Inflammatory macrophage treated with lipopolysaccharide for 1 hour (primary cell): ENCODE measurements around the gene RHEX.
"Not testable (repeated sequence)": the region's sequence is repeated elsewhere in the genome, so short reads cannot be mapped to it uniquely, and the experiment has no call there.

ENCODE experiments used
- DNase-seq, 2 donors: peaks; one replicate each; pipeline ENCODE4 v3.0.0-alpha.2; 2020 to 2022

The RHEX gene

DNA sequence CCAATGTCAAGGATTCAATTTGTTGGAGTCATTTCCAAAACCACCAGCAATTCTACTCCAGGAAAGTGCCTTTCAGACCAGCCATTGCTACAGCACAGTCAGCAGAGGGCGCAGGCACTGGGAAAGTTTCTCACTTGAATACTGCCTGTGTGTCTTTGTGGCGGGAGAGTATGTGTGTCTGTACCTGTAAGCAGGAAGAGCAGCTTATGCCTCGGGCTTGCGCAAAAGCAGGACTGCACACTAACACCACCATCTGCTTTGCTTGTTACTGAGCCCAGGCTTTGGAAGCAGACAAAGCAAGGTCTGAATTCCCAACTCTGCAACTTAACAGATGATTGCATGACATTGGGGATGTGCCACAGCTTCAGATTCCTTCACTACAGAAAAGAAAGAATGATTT, 22.3 kb upstream of the RHEX start:
- DNase-seq = peak; percentile 45 to 65

DNA sequence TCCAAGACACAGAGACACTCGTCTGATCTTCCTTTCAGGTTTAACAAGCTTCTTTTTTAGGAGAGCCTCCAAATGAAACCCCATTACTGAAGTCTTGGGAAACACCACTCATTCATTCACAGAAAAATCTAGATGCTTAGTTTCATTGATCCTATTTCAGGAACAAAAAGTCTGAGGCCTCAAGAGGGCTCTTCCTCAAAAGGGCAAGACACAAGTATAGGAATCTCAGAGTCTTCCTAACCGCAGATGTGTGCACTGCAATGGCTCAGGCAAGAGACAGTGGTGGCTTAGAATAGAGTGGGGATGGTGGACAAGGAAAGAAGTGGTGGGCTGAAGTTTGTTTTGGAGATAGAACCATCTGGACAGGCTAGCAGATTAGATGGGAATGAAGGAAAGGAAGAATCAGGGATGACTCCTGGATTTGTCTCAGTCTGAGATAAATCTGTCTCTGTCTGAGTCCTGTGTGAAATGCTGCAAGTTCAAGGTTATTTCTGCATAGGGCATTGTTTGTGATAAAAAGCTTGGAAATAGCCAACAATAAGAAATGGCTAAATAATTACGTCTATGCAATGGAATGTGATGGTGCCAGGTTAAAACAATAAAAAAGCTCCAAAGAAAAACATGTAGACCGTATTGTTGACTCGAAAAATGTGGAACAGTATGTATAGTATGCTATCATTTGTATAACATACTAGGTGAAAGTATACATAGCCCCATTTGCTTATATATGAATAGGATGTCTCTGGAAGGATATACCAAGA, 20.4 kb upstream of the RHEX start:
- peak; percentile 26 to 46 for DNase-seq

DNA sequence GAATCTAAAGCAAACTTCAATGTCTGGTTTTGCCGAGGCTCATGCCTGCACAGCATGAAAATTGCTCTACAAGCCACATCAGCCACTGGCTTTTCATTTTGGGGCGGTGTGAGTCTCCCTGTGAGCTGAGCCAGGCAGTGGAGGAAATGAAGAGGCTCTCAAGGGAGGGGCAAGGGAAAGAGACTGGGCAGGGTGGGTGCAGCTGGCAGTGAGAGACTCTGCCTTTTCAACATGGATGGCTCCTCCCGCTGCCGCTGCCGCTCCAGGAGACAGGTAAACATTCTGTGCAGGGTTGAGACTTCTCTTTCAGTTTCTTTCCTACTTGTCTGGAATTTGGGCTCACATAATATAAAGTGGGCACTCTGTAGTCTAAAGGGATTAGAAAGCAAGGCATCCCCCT, 17.9 kb upstream of the RHEX start:
- DNase-seq = no peak

DNA sequence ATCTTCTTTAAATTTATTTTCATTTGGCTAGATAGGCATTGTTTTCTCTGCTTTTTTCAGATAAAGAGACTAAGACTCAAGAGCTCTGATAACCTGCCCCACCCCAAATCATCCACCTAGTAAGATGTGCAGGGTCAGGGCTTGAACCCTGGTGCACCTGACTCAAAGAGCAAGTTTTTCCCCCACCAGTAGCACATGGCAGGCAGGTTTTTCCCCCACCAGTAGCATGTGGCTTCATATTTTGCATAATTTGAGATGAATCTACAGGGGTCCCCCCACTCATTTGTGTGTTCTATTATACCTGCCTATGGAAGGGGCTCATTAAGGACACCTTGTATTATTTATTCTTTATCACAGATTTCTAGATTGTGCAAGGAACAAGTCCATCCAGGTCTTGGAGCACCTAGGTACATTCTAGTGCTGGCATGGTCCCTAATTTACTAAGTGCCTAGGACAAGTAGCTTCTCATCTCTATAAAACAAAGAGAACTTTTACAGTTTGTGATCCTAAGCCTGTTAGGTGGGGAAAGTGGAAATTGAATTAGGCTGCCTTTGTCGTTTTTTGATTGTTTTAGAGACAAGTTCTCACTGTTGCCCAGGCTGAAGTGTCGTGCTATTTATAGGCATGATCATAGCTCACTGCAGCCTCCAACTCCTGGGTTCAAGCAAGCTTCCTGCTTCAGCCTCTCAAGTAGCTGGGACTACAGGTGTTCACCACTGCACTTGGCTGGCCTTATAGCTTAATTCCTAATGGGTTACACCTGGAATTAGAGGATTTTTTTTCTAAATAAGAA, 16.1 kb upstream of the RHEX start:
- DNase-seq = no peak

DNA sequence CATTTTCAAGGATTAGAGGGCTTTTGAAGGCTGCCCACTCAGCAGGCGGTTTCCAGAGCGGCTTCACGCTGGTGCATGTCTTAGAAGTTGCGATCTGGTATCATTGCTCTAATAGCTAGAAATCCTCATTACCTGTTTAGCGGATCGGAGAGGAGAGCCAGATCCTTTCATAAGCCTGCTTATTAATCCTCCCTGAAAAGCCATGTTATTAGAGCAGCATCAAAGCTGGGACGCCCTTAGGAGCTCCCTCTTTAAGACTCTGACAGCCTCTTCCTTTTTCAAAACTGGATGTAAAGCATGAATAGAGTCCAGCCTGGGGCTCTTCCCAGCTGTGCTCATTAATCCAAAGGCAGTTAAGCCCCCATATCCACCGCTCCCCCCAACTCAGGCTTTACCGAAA, 15.4 kb upstream of the RHEX start:
- DNase-seq = no peak

DNA sequence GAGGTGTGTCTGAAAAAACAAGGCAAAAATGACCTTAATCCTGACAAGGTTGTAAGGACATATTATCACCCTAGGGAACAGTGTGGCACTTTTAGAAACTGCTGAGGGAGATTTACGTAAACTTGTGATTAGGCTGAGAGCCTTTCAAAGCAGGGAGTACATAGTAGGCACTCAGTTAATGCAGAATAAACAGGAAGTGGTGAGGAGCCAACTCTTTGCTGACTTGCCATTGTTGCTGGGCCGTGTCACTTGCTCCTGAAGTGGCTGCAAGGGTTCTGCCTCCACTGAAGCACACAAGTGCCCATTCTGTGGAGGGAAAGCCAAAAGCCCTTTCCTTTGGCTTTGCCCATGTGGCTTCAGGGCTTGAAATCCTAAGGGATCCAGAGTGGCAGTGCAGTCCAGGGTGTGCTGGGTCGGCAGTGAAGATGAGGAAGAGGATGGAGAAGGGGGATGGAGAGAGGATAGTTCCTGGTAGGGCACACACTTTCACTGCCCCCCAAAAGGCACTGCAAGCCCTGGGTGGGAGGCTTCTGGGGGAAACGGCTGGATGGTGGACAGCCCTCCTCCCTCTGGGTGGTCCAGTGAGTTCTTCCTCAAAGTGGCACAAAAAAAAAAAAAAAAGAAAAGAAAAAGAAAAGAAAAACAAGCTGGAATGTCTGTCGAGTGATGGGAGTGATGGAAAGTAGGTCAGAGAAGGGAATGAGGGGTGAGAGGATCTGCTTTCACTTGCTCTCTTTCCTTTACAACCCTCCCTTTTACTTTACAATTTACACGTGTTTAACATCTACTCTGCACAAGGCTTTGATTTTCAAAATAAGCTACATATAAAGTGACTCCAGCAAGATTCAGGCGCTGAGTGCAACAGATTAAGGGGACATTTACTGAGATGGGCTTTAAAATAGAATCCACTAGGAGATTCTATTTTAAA, 13.7 kb upstream of the RHEX start:
- no peak for DNase-seq

DNA sequence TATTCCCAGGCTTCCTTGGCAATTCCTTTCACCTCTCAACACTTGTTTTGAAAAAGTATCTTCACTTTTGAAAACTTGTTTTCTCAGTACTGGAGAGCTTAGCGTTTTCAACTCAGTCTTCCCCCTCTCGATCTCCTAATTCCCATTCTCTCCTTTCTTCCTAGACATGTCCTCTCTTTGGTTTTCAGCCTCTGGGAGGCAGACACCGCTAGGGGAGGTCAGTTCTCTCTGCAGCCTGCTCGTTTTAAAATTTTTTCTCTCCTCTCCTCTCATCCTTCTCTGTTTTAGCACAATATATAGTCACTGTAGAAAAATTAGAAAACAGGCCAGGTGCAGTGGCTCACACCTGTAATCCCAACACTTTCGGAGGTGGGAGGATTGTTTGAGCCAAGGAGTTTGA, 12.6 kb upstream of the RHEX start:
- no peak for DNase-seq

DNA sequence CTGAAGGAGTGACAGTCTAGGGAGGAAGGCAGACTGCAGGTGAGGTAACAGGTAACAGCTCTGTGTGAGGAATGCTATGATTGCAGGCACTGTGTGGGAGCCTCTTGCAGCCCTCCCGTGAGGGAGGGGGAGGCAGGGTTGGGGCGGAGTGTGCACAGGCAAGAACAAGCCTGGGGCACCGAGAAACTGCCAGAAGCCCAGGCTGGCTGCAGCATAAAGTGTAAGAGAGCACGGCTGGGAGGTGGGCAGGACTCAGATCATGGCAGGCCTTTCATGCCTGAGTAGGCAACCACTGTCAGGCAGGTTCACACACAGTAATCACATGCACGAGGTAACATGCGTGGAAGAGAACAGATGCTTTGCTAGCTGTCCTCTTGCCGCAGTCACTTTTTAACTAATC, 11.3 kb upstream of the RHEX start:
- DNase-seq = no peak

DNA sequence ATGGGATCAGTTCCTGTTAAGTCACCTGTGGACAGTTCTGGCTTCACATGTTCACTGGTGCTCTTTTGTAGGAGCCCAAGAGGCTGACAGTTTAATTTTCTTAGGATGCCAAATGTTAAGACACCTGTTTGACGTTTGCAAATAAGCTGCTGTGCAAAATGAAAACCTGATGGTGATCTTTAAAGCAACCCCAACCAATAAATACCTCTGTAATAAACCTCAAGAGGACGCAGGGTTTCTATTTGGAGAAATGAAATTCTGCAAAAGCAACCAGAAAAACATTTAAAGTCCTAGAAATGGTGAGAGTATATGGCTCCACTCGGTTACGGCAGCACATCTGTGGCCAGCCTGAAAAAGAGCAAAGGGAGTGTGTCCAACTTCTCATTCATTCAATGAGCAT, 5.7 kb upstream of the RHEX start:
- no peak for DNase-seq

DNA sequence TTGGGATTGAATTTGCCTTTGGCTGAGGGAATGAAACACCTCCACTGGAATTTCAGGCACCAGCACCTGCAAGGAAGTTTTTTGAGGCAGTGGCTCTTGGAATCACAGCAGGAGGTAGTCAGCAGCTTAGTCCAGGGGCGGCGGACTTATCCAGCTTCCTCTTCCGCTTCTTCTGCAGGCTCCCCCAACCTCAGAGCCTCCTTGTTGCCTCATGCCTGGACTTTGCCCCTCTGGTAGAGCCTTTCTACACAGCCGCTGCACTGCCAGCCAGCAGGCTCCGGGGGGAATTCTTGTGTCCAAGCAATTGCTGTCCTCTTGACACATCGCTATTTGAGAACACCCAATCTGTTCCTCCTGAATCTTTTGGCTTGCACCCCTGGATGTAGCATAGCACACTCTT, 4.4 kb upstream of the RHEX start:
- peak; percentile 65 to 66 for DNase-seq

DNA sequence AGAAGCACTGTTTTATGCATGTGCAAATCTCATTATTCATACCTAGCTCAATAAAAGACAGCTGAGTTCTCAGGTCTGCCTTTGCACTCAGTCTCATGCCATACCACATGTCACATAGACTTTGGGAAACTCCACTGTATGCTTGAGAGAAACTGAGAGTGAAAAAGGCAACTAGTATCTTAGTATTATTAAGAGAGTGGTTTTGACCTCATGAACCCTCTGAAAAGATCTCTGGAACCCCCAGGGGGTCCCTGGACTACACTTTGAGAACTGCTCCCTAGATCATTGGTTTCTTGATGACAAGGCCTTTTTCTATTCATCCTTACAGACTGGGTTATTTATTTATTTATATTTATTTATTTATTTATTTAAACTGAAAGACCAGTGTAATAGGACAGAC, 3.7 kb upstream of the RHEX start:
- no peak for DNase-seq

DNA sequence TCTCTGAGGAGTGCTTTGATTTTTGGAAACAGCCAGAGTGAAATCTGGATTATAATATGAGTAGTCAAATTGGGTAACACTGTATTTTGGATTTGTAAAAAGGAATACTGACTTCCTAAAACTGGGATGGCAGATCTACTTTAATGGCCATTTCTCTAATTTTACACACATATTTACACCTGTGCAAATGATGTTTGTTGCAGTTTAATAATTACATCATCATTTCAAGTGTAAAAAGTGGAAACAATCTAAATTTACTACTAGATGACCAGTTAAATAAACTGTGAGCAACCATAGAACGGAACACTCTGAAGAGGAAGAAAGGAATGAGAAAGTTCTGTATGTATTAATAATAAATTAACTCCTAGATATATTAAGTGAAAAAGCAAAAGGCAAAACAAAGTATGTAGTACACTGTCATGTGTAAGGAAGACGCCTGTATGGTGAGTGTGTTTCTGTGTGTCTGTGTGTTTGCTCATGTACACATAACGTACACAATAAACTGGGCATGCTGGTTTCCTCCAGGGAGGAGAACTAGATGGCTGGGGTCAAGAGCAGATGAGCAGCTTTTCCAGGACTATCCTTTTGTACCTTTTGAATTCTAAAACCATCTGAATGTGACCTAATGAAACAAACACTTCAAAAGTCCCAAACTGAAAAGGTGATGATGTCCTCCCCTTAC, 2.9 kb upstream of the RHEX start:
- no peak for DNase-seq

DNA sequence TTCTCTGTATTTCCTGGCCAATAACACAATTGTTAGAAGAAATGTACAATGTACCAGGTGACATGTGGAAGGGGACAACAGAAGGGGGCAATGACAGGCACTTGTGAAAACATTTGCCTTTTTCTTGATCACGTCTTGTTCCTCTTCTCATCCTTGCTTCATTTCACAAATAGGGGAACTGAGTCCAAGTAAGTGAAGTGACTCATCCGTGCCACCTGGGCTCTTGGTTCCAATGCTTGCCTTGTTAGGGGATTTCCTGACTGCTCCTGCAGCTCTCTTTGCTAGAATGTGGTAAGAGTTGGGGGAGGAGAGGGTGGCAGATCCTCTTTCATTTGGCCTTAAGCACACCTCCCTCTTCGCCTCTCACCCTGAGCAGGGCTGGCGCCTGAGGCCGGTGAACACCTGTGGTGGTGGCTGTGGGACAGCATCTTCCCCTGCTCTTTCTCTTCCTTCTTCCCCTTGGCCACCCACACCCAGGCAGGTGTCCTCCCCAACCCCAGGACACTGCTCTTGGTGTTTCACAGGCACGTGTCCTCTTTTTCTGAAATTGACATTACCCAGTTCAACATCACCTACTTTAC, 2.2 kb upstream of the RHEX start:
- peak; percentile 71 to 88 for DNase-seq

DNA sequence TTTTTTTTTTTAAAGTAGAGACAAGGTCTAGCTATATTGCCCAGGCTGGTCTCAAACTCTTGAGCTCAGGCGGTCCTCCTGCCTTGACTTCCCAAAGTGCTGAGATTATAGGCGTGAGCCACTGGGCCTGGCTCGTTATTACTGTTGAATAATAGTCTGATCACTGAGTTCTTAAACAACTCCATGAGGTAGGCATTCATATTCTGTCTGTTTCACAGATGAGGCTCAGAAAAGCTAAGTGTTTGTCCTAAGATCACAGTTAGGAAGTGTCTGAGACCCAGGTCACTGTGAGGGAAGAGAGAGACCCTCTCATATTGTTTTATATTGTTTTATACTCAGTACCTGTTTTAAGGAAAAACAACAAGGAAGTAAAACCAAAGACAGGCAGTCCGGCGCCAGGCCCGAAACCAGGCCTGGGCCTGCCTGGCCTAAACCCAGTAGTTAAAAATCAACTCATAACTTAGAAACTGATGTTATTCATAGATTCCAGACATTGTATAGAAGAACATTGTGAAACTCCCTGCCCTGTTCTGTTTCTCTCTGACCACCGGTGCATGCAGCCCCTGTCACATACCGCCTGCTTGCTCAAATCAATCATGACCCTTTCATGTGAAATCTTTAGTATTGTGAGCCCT, 625 bp upstream of the RHEX start:
- DNase-seq = not testable (repeated sequence)

DNA sequence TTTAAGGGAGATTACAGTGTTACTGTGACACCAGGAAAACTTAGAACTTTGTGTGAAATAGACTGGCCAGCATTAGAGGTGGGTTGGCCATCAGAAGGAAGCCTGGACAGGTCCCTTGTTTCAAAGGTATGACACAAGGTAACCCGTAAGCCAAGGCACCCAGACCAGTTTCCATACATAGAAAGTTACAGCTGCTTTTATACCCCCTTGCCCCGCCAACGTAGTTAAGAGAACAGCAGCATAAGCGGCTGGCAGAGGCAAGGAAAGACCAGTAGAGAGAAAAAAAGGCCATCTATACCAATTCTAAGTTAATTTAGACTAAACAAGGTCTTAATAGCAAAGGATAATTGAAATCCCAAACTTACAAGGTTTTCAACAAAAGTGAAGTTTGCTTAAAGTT, 643 bp downstream of the RHEX start:
- not testable (repeated sequence) for DNase-seq

DNA sequence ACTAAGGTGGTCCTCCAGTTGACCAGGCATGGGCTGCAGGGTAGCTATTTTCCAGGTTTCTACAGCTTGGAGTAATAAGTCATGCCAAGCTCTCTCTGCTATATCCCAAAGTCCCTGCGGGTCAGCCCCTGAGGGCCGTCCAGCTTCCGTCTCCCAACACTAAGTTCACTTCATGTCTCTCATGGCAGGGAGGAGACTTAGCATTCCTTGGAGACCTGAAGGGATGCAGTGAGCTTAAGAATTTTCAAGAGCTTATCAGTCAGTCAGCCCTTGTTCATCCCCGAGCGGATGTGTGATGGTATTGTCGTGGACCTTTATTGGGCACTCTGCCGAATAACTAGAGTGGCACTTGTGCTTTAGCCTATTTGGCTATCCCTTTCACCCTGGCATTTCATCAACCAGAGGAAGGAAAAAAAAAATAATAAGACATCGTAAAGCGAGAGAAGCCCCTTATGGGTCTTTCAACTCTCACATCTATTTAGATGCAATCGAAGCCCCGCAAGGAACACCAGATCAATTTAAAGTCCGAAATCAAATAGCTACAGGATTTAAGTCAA, 2.2 kb downstream of the RHEX start:
- DNase-seq = not testable (repeated sequence)

DNA sequence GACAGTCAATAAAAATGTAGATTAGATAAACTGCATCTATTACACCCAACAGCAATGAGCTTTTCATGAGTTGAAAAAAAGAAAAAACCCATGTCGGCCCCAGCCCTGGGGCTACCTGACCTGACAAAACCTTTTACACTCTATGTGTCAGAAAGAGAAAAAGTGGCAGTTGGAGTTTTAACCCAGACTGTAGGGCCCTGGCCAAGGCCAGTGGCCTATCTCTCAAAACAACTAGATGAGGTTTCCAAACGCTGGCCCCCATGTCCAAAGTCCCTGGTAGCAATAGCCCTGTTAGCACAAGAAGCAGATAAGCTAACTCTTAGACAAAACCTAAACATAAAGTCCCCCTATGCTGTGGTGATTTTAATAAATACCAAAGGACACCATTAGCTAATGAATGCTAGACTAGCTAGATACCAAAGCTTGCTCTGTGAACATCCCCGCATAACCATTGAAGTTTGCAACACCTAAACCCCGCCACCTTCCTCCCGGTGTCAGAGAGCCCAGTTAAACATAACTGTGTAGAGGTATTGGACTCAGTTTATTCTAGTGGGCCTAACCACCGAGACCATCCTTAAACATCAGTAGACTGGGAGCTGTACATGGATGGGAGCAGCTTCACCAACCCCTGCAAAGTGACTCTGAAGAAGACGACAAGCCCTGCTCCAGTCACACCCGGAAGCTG, 2.8 kb downstream of the RHEX start:
- not testable (repeated sequence) for DNase-seq

DNA sequence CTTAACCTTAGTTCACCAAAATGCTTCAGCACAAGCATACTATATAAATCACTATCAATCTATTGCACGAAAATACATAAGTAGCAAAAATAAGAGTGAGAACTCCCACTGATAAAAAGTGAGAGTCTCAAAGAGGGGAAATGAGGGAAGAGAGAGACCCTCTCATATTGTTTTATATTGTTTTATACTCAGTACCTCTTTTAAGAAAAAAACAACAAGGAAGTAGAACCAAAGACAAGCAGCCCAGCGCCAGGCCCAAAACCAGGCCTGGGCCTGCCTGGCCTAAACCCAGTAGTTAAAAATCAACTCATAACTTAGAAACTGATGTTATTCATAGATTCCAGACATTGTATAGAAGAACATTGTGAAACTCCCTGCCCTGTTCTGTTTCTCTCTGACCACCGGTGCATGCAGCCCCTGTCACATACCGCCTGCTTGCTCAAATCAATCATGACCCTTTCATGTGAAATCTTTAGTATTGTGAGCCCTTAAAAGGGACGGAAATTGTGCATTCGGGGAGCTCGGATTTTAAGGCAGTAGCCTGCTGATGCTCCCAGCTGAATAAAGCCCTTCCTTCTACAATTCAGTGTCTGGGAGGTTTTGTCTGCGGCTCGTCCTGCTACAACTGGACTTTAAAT, 5.4 kb downstream of the RHEX start:
- DNase-seq = not testable (repeated sequence)

DNA sequence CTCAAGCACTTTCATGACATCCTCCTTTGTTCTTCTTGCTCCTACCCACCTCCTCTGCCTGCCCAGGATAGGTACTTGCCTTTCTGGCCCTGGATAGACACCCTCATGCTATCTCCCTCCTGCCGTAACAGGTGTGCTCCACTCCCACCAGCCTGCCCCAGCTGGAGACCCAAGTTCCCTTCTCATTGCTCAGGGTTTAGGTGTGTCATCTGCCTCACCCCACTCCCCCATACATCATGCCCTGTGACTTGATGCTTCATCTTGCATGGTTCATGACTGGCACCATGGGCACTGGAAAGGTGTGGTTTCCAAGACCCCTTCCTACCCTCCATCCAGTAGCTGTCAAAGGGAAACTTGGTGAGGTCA, 5.9 kb downstream of the RHEX start:
- DNase-seq = no peak

DNA sequence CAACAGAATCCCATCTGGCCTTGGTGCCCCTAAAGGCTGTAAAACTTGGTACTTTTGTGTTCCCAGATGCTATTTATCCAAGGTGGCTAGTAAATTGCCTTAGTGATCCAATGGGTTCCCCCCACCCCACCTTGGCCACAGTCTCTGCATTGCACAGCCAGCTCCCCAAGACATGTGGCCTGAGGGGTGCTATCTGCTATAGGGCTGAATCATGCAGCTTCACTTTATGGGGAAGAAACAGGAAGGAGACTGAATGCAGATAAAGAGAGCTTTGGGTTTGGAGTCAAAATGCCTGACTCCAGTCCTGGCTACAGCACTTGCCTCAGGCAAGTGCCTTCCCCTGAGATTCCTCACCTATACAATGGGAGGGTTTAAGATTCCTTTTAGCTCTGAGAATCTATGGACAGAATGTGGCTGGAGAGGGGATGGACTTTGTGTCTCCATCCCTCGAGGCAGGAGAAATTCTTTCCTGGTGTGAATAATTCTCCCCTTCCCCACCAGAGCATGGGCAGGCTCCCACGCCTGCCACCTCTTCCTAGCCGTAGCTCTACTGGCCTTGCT, 6.5 kb downstream of the RHEX start:
- DNase-seq = no peak
